HepG2 (cell line): Measurements from ENCODE around the gene SAXO2. TPM values are rescaled to one million over a fixed set of nuclear protein-coding genes. Genes with fewer than 3 reads are reported as not detected.

Experiments
- BRCA1 ChIP-seq: sonication (generic); formaldehyde crosslinking; IDR thresholded peaks from 2 replicates; pipeline ENCODE4 v1.4.0; 2020; ENCODE audit warnings: missing genetic modification reagents
- CENPX ChIP-seq: sonication (generic); formaldehyde crosslinking; IDR thresholded peaks from 2 replicates; pipeline ENCODE4 v1.9.0; 2021; ENCODE audit warnings: mild to moderate bottlenecking, missing genetic modification reagents, moderate library complexity
- CTCF ChIP-seq: sonication (generic); formaldehyde crosslinking; IDR thresholded peaks from 2 replicates; pipeline ENCODE4 v1.5.0; 2020; ENCODE audit warnings: mild to moderate bottlenecking, missing genetic modification reagents, moderate library complexity
- FOXK2 ChIP-seq: fragments of 450-650 bp; IDR thresholded peaks from 2 replicates; pipeline ENCODE4 v1.6.1; 2016
- MTF2 ChIP-seq: sonication (generic); formaldehyde crosslinking; IDR thresholded peaks from 2 replicates; pipeline ENCODE4 v1.5.0; 2020; ENCODE audit warnings: missing genetic modification reagents, borderline replicate concordance
- NFYB ChIP-seq: sonication (generic); formaldehyde crosslinking; IDR thresholded peaks from 2 replicates; pipeline ENCODE4 v1.4.0; 2020; ENCODE audit warnings: missing genetic modification reagents
- POLR2G ChIP-seq: fragments of 200-400 bp; formaldehyde crosslinking; IDR thresholded peaks from 2 replicates; pipeline ENCODE4 v1.6.1; 2018; ENCODE audit warnings: mild to moderate bottlenecking, low read depth, low read length, moderate library complexity
- PRDM10 ChIP-seq: sonication (generic); formaldehyde crosslinking; IDR thresholded peaks from 2 replicates; pipeline ENCODE4 v1.4.0; 2020; ENCODE audit warnings: low read depth, missing genetic modification reagents
- RARA ChIP-seq: IDR thresholded peaks from 2 replicates; pipeline ENCODE4 v1.6.1; 2016; ENCODE audit warnings: missing genetic modification reagents, missing compliant biosample characterization
- RBFOX2 ChIP-seq: fragments of 200-400 bp; formaldehyde crosslinking; IDR thresholded peaks from 2 replicates; pipeline ENCODE4 v1.6.1; 2017; ENCODE audit warnings: low read depth, mild to moderate bottlenecking, low read length
- SCMH1 ChIP-seq: sonication (generic); formaldehyde crosslinking; IDR thresholded peaks from 2 replicates; pipeline ENCODE4 v1.9.0; 2021; ENCODE audit warnings: missing genetic modification reagents, mild to moderate bottlenecking, borderline replicate concordance
- SOX5 ChIP-seq: IDR thresholded peaks from 2 replicates; pipeline ENCODE4 v1.6.1; 2016; ENCODE audit warnings: borderline replicate concordance
- SRSF1 ChIP-seq: fragments of 200-400 bp; formaldehyde crosslinking; optimal IDR thresholded peaks from 2 replicates; pipeline ENCODE3; 2017; ENCODE audit warnings: mild to moderate bottlenecking, low read depth, low read length, moderate library complexity
- SUZ12 ChIP-seq: fragments of 150-350 bp; IDR thresholded peaks from 2 replicates; pipeline ENCODE4 v1.6.1; 2014; ENCODE audit warnings: low read depth, low read length
- TFDP2 ChIP-seq: sonication (generic); formaldehyde crosslinking; IDR thresholded peaks from 2 replicates; pipeline ENCODE4 v1.4.0; 2020; ENCODE audit warnings: missing genetic modification reagents
- TOPORS ChIP-seq: sonication (generic); formaldehyde crosslinking; IDR thresholded peaks from 2 replicates; pipeline ENCODE4 v1.8.0; 2023; ENCODE audit warnings: mild to moderate bottlenecking, missing genetic modification reagents
- ZBTB20 ChIP-seq: sonication (generic); formaldehyde crosslinking; IDR thresholded peaks from 2 replicates; pipeline ENCODE4 v1.8.1; 2023; ENCODE audit warnings: missing genetic modification reagents, low read depth, mild to moderate bottlenecking, borderline replicate concordance
- ZNF124 ChIP-seq: sonication (generic); formaldehyde crosslinking; IDR thresholded peaks from 2 replicates; pipeline ENCODE4 v1.4.0; 2020; ENCODE audit warnings: missing genetic modification reagents
- ZNF30 ChIP-seq: sonication (generic); formaldehyde crosslinking; IDR thresholded peaks from 2 replicates; pipeline ENCODE4 v1.5.0; 2020; ENCODE audit warnings: mild to moderate bottlenecking, missing genetic modification reagents
- ZNF468 ChIP-seq: sonication (generic); formaldehyde crosslinking; IDR thresholded peaks from 2 replicates; pipeline ENCODE4 v1.8.0; 2022; ENCODE audit warnings: mild to moderate bottlenecking, moderate library complexity, missing genetic modification reagents
- ZNF567 ChIP-seq: sonication (generic); formaldehyde crosslinking; IDR thresholded peaks from 2 replicates; pipeline ENCODE4 v1.8.1; 2023; ENCODE audit warnings: mild to moderate bottlenecking, missing genetic modification reagents, borderline replicate concordance
- ZNF598 ChIP-seq: sonication (generic); formaldehyde crosslinking; IDR thresholded peaks from 2 replicates; pipeline ENCODE4 v1.5.1; 2020; ENCODE audit warnings: mild to moderate bottlenecking, missing genetic modification reagents, borderline replicate concordance
- ZNF639 ChIP-seq: conservative IDR thresholded peaks from 2 replicates; pipeline ENCODE4 v1.6.1; 2018; ENCODE audit warnings: missing genetic modification reagents
- ZNF747 ChIP-seq: sonication (generic); formaldehyde crosslinking; IDR thresholded peaks from 2 replicates; pipeline ENCODE4 v1.8.1; 2023; ENCODE audit warnings: missing genetic modification reagents, mild to moderate bottlenecking, borderline replicate concordance
- ZSCAN12 ChIP-seq: sonication (generic); formaldehyde crosslinking; IDR thresholded peaks from 2 replicates; pipeline ENCODE4 v1.9.0; 2021; ENCODE audit warnings: mild to moderate bottlenecking, missing genetic modification reagents
- ZSCAN31 ChIP-seq: sonication (generic); formaldehyde crosslinking; IDR thresholded peaks from 2 replicates; pipeline ENCODE4 v1.5.0; 2020; ENCODE audit warnings: low read depth, mild to moderate bottlenecking, missing genetic modification reagents
- polyA plus RNA-seq, 8 experiments: library from polyadenylated mRNA; depleted of rRNA in 3 of 8; stranded (reverse) in 7 of 8; unstranded in 1 of 8; fragments of >200 nt; fragmentation: Illumina TruSeq in 4 of 8; extraction: Trizol in 4 of 8; gene quantifications; 2 replicates each; pipeline versions ENCODE4 v1.2.1 to v1.2.3, GENCODE V29; 2011 to 2016; ENCODE audit warnings: low read depth in 4 of 8, missing spikeins in 1 of 8, mixed read lengths in 1 of 8; ENCODE audit not compliant: insufficient read depth in 1 of 8
- total RNA-seq, 5 experiments: library from RNA; depleted of rRNA; stranded (reverse); fragments of >200 nt; fragmentation: Illumina TruSeq; extraction: Trizol; gene quantifications; 2 replicates each; pipeline ENCODE4 v1.2.3, GENCODE V29; 2016; ENCODE audit warnings: low read depth in 1 of 5

The SAXO2 gene
- total and polyA plus RNA-seq, 2 of the 13 experiments (the other 11 are each of a cell fraction or from before 2014, with no cell fraction given): 0.01 to 1.5 TPM

- TF ChIP-seq FOXK2: peak; percentile 81
- no peak for TF ChIP-seq POLR2G
- no peak for TF ChIP-seq BRCA1
- no peak for TF ChIP-seq TOPORS
- no peak for TF ChIP-seq NFYB
- no peak for TF ChIP-seq ZNF639 (CRISPR knock-in tag)
- 0 out of 2 replicates have a peak, but pooled peaks have one; percentile 27 for TF ChIP-seq TFDP2 (CRISPR knock-in tag)
- TF ChIP-seq CENPX (CRISPR knock-in tag): no peak
- TF ChIP-seq ZSCAN12 (CRISPR knock-in tag): no peak
- peak; percentile 89; the same call in 1 of the 2 replicates for TF ChIP-seq SOX5
- TF ChIP-seq CTCF (CRISPR knock-in tag): no peak
- TF ChIP-seq ZNF30: no peak
- TF ChIP-seq SUZ12: no peak
- TF ChIP-seq SCMH1 (CRISPR knock-in tag): no peak
- no peak for TF ChIP-seq ZNF747 (CRISPR knock-in tag)
- TF ChIP-seq PRDM10: no peak
- TF ChIP-seq ZNF124: no peak
- TF ChIP-seq ZNF468 (CRISPR knock-in tag): no peak
- no peak for TF ChIP-seq ZNF598 (CRISPR knock-in tag)
- TF ChIP-seq ZSCAN31 (CRISPR knock-in tag): no peak
- TF ChIP-seq RBFOX2: no peak
- peak; percentile 87 for TF ChIP-seq RARA
- TF ChIP-seq ZNF567 (CRISPR knock-in tag): no peak
- no peak for TF ChIP-seq SRSF1
- no peak for TF ChIP-seq MTF2 (CRISPR knock-in tag)
- TF ChIP-seq ZBTB20 (CRISPR knock-in tag): no peak
Observed at GRCh38 chr15:82263350-82263749, 732 bp downstream of the SAXO2 start (continued).
